Tibial nerve (tissue), 4 donors: ENCODE results near the gene EMILIN1.

ENCODE experiments used
- CTCF ChIP-seq, 5 experiments: fragments of 200-600 bp in 3 of 5; fragments of 450-650 bp in 2 of 5; sonication (generic) in 3 of 5; IDR thresholded peaks; one replicate each; pipeline ENCODE4 v1.5.1; 2016 to 2019; ENCODE audit warnings: antibody characterized with exemption in 5 of 5, mild to moderate bottlenecking in 3 of 5, moderate library complexity in 2 of 5
- EP300 ChIP-seq, 2 donors: sonication (generic); formaldehyde crosslinking; IDR thresholded peaks; one replicate each; pipeline ENCODE4 v1.6.1; 2017; ENCODE audit warnings: antibody characterized with exemption in 2 of 2, mild to moderate bottlenecking in 1 of 2

GRCh38 chr2:27071277-27071989, 7.0 kb upstream of the EMILIN1 start, which contains the start of gene OST4:
- peak in 3 of 5 experiments; percentile 7 to 48 (median 9) for TF ChIP-seq CTCF (IDR thresholded peaks at IDR 0.05)
- peak; percentile 59 to 91 for TF ChIP-seq EP300 (IDR thresholded peaks at IDR 0.05)
